ENCODE results near the gene RYR1.

GRCh38 chr19:38399537-38399936 is 34.0 kb upstream of the RYR1 start:
- no peak for TF ChIP-seq CTCF (IDR thresholded peaks at IDR 0.05)
- no peak for TF ChIP-seq EZH2 (IDR thresholded peaks at IDR 0.05; ENCODE audit: borderline replicate concordance, insufficient read depth, low read depth, low read length, poor library complexity, severe bottlenecking)

Measured in B cell (primary cell).